ENCODE data around the gene KCNN1.

The KCNN1 gene

GRCh38 chr19:17954401-17954800 is 12.5 kb upstream of the KCNN1 start:
- TF ChIP-seq CTCF (IDR thresholded peaks at IDR 0.05; ENCODE audit: borderline replicate concordance, control extremely low read depth, extremely low read depth, insufficient read depth, missing control alignments) = no peak
- in situ Hi-C loops (cut with MboI; ENCODE audit: low sequenced_read_pairs, unreplicated experiment) = no loop called here
- DNase-seq (ENCODE audit: low spot score) = no peak

- in situ Hi-C loops (cut with MboI; ENCODE audit: low sequenced_read_pairs, unreplicated experiment) = no loop called here
- no peak for TF ChIP-seq CTCF (IDR thresholded peaks at IDR 0.05; ENCODE audit: borderline replicate concordance, control extremely low read depth, extremely low read depth, insufficient read depth, missing control alignments)
These were observed 9.6 kb upstream of the KCNN1 start for GRCh38 chr19:17957149-17957849.

GRCh38 chr19:17957885-17958284 is 9.0 kb upstream of the KCNN1 start:
- TF ChIP-seq CTCF (IDR thresholded peaks at IDR 0.05; ENCODE audit: borderline replicate concordance, control extremely low read depth, extremely low read depth, insufficient read depth, missing control alignments) = no peak
- no peak for DNase-seq (ENCODE audit: low spot score)
- in situ Hi-C loops (cut with MboI; ENCODE audit: low sequenced_read_pairs, unreplicated experiment) = no loop called here

More at GRCh38 chr19:17957149-17957849, 9.6 kb upstream of the KCNN1 start:
- no peak for DNase-seq (ENCODE audit: low spot score)

- in situ Hi-C loops (cut with MboI; ENCODE audit: low sequenced_read_pairs, unreplicated experiment) = no loop called here
- no peak for TF ChIP-seq CTCF (IDR thresholded peaks at IDR 0.05; ENCODE audit: borderline replicate concordance, control extremely low read depth, extremely low read depth, insufficient read depth, missing control alignments)
- no peak for DNase-seq (ENCODE audit: low spot score)
These were observed 2.8 kb upstream of the KCNN1 start for GRCh38 chr19:17963936-17964691.

GRCh38 chr19:17965370-17966128 is 1.4 kb upstream of the KCNN1 start:
- in situ Hi-C loops (cut with MboI; ENCODE audit: low sequenced_read_pairs, unreplicated experiment) = no loop called here
- DNase-seq (ENCODE audit: low spot score) = no peak

More at GRCh38 chr19:17965370-17966128, 1.4 kb upstream of the KCNN1 start:
- TF ChIP-seq CTCF (IDR thresholded peaks at IDR 0.05; ENCODE audit: borderline replicate concordance, control extremely low read depth, extremely low read depth, insufficient read depth, missing control alignments) = no peak
